Activated CD8-positive, alpha-beta memory T cell treated with anti-CD3 and anti-CD28 coated beads for 4 hours (primary cell): ENCODE measurements around the gene CEP290.
"Not testable (repeated sequence)": the region's sequence is repeated elsewhere in the genome, so short reads cannot be mapped to it uniquely, and the experiment has no call there.

Experiments
- DNase-seq, 2 donors: peaks; one replicate each; pipeline ENCODE4 v3.0.0-alpha.2; 2020; ENCODE audit warnings: low read depth in 2 of 2

The CEP290 gene

GRCh38 chr12:88037770-88038169 is 104.1 kb downstream of the CEP290 start:
- DNase-seq: no peak

- no peak for DNase-seq
Measured at GRCh38 chr12:88036353-88036965, 105.4 kb downstream of the CEP290 start.

- no peak for DNase-seq
Measured at GRCh38 chr12:88035907-88036289, 106.0 kb downstream of the CEP290 start.

- DNase-seq: peak; percentile 75 to 76
Measured at GRCh38 chr12:88035271-88035906, 106.5 kb downstream of the CEP290 start.

- not testable (repeated sequence) for DNase-seq
Measured at GRCh38 chr12:88031161-88031560, 110.7 kb downstream of the CEP290 start.

GRCh38 chr12:88029093-88029665 is 112.7 kb downstream of the CEP290 start, which contains the start of gene C12orf50:
C12orf50 (minus strand) TSS chr12:88029401; CDS start chr12:88026962, 2,439 bp downstream.
- DNase-seq: no peak

- DNase-seq: no peak
Measured at GRCh38 chr12:88026196-88026595, 115.7 kb downstream of the CEP290 start.

GRCh38 chr12:88017964-88018363 is 123.9 kb downstream of the CEP290 start:
- DNase-seq: no peak

GRCh38 chr12:88015825-88016224 is 126.1 kb downstream of the CEP290 start:
- no peak for DNase-seq

GRCh38 chr12:88011755-88012154 is 130.1 kb downstream of the CEP290 start:
- DNase-seq: no peak

- no peak for DNase-seq
Measured at GRCh38 chr12:88006351-88006750, 135.5 kb downstream of the CEP290 start.

- DNase-seq: no peak
Measured at GRCh38 chr12:88001327-88001726, 140.6 kb downstream of the CEP290 start.
